Kasumi-1 (cell line): ENCODE data around the gene RIN3.

Experiments
- DNase-seq, 2 experiments: peaks; one replicate each; lab custom pipeline; 2025; lab: John Stamatoyannopoulos, UW

RIN3 gene

GRCh38 chr14:92600318-92601053 is 86.9 kb downstream of the RIN3 start:
- peak; percentile 40 to 63 for DNase-seq

GRCh38 chr14:92601131-92601710 is 87.6 kb downstream of the RIN3 start:
- no peak for DNase-seq

GRCh38 chr14:92601757-92602417 is 88.3 kb downstream of the RIN3 start:
- DNase-seq = no peak

- DNase-seq = no peak
Observed at GRCh38 chr14:92603309-92604242, 90.0 kb downstream of the RIN3 start.

GRCh38 chr14:92605274-92605940 is 91.8 kb downstream of the RIN3 start:
- no peak for DNase-seq

- DNase-seq = no peak
Observed at GRCh38 chr14:92607251-92607650, 93.7 kb downstream of the RIN3 start.

- no peak for DNase-seq
Observed at GRCh38 chr14:92607702-92608429, 94.3 kb downstream of the RIN3 start.

- no peak for DNase-seq
Observed at GRCh38 chr14:92609955-92610354, 96.4 kb downstream of the RIN3 start.

GRCh38 chr14:92610849-92611271 is 97.3 kb downstream of the RIN3 start:
- DNase-seq = no peak

- DNase-seq = peak; percentile 15 to 47
Observed at GRCh38 chr14:92613008-92613658, 99.6 kb downstream of the RIN3 start.

GRCh38 chr14:92613681-92614260 is 100.2 kb downstream of the RIN3 start:
- no peak for DNase-seq

GRCh38 chr14:92615451-92615850 is 101.9 kb downstream of the RIN3 start:
- no peak for DNase-seq

GRCh38 chr14:92616178-92616577 is 102.6 kb downstream of the RIN3 start:
- no peak for DNase-seq

- no peak for DNase-seq
Observed at GRCh38 chr14:92617581-92617980, 104.0 kb downstream of the RIN3 start.

GRCh38 chr14:92619671-92620456 is 106.3 kb downstream of the RIN3 start:
- no peak for DNase-seq

- DNase-seq = no peak
Observed at GRCh38 chr14:92622311-92622710, 108.7 kb downstream of the RIN3 start.

- DNase-seq = no peak
Observed at GRCh38 chr14:92624764-92625163, 111.2 kb downstream of the RIN3 start.

GRCh38 chr14:92625213-92625612 is 111.6 kb downstream of the RIN3 start:
- DNase-seq = no peak

GRCh38 chr14:92626041-92626440 is 112.5 kb downstream of the RIN3 start:
- no peak for DNase-seq
